ENCODE measurements around the gene SLC47A1.

SLC47A1 gene

GRCh38 chr17:19583871-19584270, 50.2 kb downstream of the SLC47A1 start:
- TF ChIP-seq ISL1 (CRISPR knock-in tag; IDR thresholded peaks at IDR 0.05) (no peak), ZNF8 (CRISPR knock-in tag; IDR thresholded peaks at IDR 0.05) (no peak), CREB5 (CRISPR knock-in tag; IDR thresholded peaks at IDR 0.05; ENCODE audit: low read depth) (no peak), ZNF565 (CRISPR knock-in tag; conservative IDR thresholded peaks at IDR 0.05; ENCODE audit: low read depth) (no peak), OSR1 (CRISPR knock-in tag; IDR thresholded peaks at IDR 0.05) (no peak), ZC3H10 (CRISPR knock-in tag; IDR thresholded peaks at IDR 0.05) (no peak)
- TF ChIP-seq, protein P1, sequence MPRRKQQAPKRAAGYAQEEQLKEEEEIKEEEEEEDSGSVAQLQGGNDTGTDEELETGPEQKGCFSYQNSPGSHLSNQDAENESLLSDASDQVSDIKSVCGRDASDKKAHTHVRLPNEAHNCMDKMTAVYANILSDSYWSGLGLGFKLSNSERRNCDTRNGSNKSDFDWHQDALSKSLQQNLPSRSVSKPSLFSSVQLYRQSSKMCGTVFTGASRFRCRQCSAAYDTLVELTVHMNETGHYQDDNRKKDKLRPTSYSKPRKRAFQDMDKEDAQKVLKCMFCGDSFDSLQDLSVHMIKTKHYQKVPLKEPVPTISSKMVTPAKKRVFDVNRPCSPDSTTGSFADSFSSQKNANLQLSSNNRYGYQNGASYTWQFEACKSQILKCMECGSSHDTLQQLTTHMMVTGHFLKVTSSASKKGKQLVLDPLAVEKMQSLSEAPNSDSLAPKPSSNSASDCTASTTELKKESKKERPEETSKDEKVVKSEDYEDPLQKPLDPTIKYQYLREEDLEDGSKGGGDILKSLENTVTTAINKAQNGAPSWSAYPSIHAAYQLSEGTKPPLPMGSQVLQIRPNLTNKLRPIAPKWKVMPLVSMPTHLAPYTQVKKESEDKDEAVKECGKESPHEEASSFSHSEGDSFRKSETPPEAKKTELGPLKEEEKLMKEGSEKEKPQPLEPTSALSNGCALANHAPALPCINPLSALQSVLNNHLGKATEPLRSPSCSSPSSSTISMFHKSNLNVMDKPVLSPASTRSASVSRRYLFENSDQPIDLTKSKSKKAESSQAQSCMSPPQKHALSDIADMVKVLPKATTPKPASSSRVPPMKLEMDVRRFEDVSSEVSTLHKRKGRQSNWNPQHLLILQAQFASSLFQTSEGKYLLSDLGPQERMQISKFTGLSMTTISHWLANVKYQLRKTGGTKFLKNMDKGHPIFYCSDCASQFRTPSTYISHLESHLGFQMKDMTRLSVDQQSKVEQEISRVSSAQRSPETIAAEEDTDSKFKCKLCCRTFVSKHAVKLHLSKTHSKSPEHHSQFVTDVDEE (CRISPR knock-in tag; IDR thresholded peaks at IDR 0.05) = no peak
- no peak for ATAC-seq

GRCh38 chr17:19590451-19590850, 56.8 kb downstream of the SLC47A1 start:
- TF ChIP-seq ZFP3 (CRISPR knock-in tag; IDR thresholded peaks at IDR 0.05) (no peak), ZNF70 (CRISPR knock-in tag; IDR thresholded peaks at IDR 0.05) (no peak), RARB (CRISPR knock-in tag; IDR thresholded peaks at IDR 0.05) (no peak), ZC3H10 (CRISPR knock-in tag; IDR thresholded peaks at IDR 0.05) (no peak), OSR1 (CRISPR knock-in tag; IDR thresholded peaks at IDR 0.05) (no peak), PPARA (CRISPR knock-in tag; IDR thresholded peaks at IDR 0.05; ENCODE audit: borderline replicate concordance) (no peak), TOX (CRISPR knock-in tag; IDR thresholded peaks at IDR 0.05; ENCODE audit: borderline replicate concordance) (no peak), ZNF8 (CRISPR knock-in tag; IDR thresholded peaks at IDR 0.05) (no peak), ISL1 (CRISPR knock-in tag; IDR thresholded peaks at IDR 0.05) (no peak), CSDC2 (CRISPR knock-in tag; IDR thresholded peaks at IDR 0.05) (no peak), CREB5 (CRISPR knock-in tag; IDR thresholded peaks at IDR 0.05; ENCODE audit: low read depth) (no peak), ZFP30 (CRISPR knock-in tag; IDR thresholded peaks at IDR 0.05) (no peak), ZNF565 (CRISPR knock-in tag; conservative IDR thresholded peaks at IDR 0.05; ENCODE audit: low read depth) (no peak)
- TF ChIP-seq, protein P1 (CRISPR knock-in tag; IDR thresholded peaks at IDR 0.05) = no peak
- TF ChIP-seq, protein P2, sequence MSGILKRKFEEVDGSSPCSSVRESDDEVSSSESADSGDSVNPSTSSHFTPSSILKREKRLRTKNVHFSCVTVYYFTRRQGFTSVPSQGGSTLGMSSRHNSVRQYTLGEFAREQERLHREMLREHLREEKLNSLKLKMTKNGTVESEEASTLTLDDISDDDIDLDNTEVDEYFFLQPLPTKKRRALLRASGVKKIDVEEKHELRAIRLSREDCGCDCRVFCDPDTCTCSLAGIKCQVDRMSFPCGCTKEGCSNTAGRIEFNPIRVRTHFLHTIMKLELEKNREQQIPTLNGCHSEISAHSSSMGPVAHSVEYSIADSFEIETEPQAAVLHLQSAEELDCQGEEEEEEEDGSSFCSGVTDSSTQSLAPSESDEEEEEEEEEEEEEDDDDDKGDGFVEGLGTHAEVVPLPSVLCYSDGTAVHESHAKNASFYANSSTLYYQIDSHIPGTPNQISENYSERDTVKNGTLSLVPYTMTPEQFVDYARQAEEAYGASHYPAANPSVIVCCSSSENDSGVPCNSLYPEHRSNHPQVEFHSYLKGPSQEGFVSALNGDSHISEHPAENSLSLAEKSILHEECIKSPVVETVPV (CRISPR knock-in tag; IDR thresholded peaks at IDR 0.05) = no peak
- TF ChIP-seq, protein P3, sequence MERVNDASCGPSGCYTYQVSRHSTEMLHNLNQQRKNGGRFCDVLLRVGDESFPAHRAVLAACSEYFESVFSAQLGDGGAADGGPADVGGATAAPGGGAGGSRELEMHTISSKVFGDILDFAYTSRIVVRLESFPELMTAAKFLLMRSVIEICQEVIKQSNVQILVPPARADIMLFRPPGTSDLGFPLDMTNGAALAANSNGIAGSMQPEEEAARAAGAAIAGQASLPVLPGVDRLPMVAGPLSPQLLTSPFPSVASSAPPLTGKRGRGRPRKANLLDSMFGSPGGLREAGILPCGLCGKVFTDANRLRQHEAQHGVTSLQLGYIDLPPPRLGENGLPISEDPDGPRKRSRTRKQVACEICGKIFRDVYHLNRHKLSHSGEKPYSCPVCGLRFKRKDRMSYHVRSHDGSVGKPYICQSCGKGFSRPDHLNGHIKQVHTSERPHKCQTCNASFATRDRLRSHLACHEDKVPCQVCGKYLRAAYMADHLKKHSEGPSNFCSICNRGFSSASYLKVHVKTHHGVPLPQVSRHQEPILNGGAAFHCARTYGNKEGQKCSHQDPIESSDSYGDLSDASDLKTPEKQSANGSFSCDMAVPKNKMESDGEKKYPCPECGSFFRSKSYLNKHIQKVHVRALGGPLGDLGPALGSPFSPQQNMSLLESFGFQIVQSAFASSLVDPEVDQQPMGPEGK (CRISPR knock-in tag; IDR thresholded peaks at IDR 0.05; ENCODE audit: borderline replicate concordance) = no peak
- no peak for ATAC-seq

DNA sequence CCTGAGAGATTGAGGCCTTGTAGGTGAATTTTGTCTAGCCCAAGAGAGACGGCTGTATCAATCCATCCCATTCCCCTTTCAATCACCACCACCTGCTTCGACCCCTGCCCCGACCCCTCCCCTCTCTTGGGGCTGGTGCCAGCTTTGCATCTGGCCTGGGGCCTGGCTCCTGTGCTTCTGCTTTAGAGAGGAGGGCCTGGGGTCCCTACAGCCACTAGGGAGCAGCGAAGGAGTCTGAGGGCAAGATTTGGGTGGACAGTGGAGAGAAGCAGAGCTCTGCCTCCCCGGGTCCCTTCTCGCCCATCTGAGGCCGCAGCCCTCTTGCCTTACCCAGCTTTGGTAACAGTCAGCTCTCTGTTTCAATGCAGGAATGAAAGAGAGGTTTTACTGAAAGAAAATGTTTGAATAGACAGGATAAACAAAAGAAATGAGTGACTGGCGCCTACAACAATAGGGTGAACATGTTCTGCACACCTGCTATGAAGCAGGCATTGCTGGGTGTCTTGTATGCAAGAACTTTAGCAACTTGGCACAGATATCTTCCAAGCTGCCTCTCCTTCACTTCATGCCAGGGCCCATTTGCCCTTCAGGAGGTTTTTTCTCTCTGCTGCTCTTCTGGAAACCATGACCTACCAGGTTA, 57.4 kb downstream of the SLC47A1 start:
- TF ChIP-seq RARB (CRISPR knock-in tag; IDR thresholded peaks at IDR 0.05) = no peak
- no peak for ATAC-seq

All from SK-N-SH treated with all-trans-retinoic acid at 6 μM for 48 hours (cell line).